Measurements from ENCODE around the gene CHST3.
A peak's percentile ranks its signal among the peaks of the same experiment; 100 is the strongest.

Gene CHST3

GRCh38 chr10:71995887-71996575 lies 31.8 kb downstream of the CHST3 start:
- no peak for DNase-seq

GRCh38 chr10:71996592-71997371 lies 32.6 kb downstream of the CHST3 start:
- DNase-seq = no peak

- no peak for DNase-seq
These were observed 34.1 kb downstream of the CHST3 start for GRCh38 chr10:71998119-71998839.

- peak; percentile 67 for DNase-seq
These were observed 34.6 kb downstream of the CHST3 start for GRCh38 chr10:71998840-71999194.

- DNase-seq = peak; percentile 92
These were observed 35.3 kb downstream of the CHST3 start for GRCh38 chr10:71999360-72000072.

- no peak for DNase-seq
These were observed 36.2 kb downstream of the CHST3 start for GRCh38 chr10:72000073-72001032.

- DNase-seq = no peak
These were observed 36.8 kb downstream of the CHST3 start for GRCh38 chr10:72001033-72001395.

GRCh38 chr10:72002354-72003295 lies 38.4 kb downstream of the CHST3 start:
- no peak for DNase-seq

- no peak for DNase-seq
These were observed 41.8 kb downstream of the CHST3 start for GRCh38 chr10:72006026-72006425.

- no peak for DNase-seq
These were observed 43.2 kb downstream of the CHST3 start for GRCh38 chr10:72007246-72007892.

GRCh38 chr10:72008096-72008981 lies 44.1 kb downstream of the CHST3 start:
- DNase-seq = no peak

- no peak for DNase-seq
These were observed 44.8 kb downstream of the CHST3 start for GRCh38 chr10:72009051-72009424.

- DNase-seq = peak; percentile 83
These were observed 45.4 kb downstream of the CHST3 start for GRCh38 chr10:72009425-72010081.

- no peak for DNase-seq
These were observed 46.2 kb downstream of the CHST3 start for GRCh38 chr10:72010234-72010973.

GRCh38 chr10:72011016-72011415 lies 46.8 kb downstream of the CHST3 start:
- no peak for DNase-seq

- no peak for DNase-seq
These were observed 47.3 kb downstream of the CHST3 start for GRCh38 chr10:72011468-72011867.

GRCh38 chr10:72011976-72012512 lies 47.8 kb downstream of the CHST3 start:
- no peak for DNase-seq

- DNase-seq = no peak
These were observed 48.6 kb downstream of the CHST3 start for GRCh38 chr10:72012796-72013195.
